Heart left ventricle (tissue), 16 donors: ENCODE data around the gene NDUFV3. TPM values are rescaled to one million over a fixed set of nuclear protein-coding genes. Genes with fewer than 3 reads are reported as not detected.
"Not testable (repeated sequence)": the region's sequence is repeated elsewhere in the genome, so short reads cannot be mapped to it uniquely, and the experiment has no call there.

ENCODE experiments used
- ATAC-seq, 4 donors: fragments of 200-7000 bp; cut with Tn5 transposase; one replicate each; pipeline ENCODE4 v1.9.1; 2020 to 2022; ENCODE audit warnings: moderate library complexity in 4 of 4, mild to moderate bottlenecking in 3 of 4, moderate number of reproducible peaks in 1 of 4
- DNase-seq, 5 donors: peaks; one replicate each; pipeline ENCODE4 v3.0.0-alpha.2; 2020
- H3K27ac ChIP-seq, 12 donors: fragments of 200-600 bp; sonication (generic) in 4 of 12; one replicate each; pipeline versions ENCODE4 v1.5.0 to v1.8.0; 2016 to 2022; ENCODE audit warnings: mild to moderate bottlenecking in 2 of 12
- H3K27me3 ChIP-seq, 9 donors: fragments of 200-600 bp; sonication (generic) in 2 of 9; one replicate each; pipeline versions ENCODE4 v1.5.1 to v1.8.0; 2016 to 2022; ENCODE audit warnings: mild to moderate bottlenecking in 3 of 9
- H3K36me3 ChIP-seq, 9 donors: fragments of 200-600 bp; sonication (generic) in 2 of 9; one replicate each; pipeline versions ENCODE4 v1.5.0 to v1.8.0; 2018 to 2022; ENCODE audit warnings: mild to moderate bottlenecking in 2 of 9
- H3K4me1 ChIP-seq, 12 donors: fragments of 200-600 bp; sonication (generic) in 4 of 12; one replicate each; pipeline versions ENCODE4 v1.5.0 to v1.8.0; 2016 to 2022; ENCODE audit warnings: mild to moderate bottlenecking in 3 of 12
- H3K4me3 ChIP-seq, 12 donors: fragments of 200-600 bp; sonication (generic) in 4 of 12; one replicate each; pipeline versions ENCODE4 v1.5.0 to v1.8.0; 2017 to 2022; ENCODE audit warnings: mild to moderate bottlenecking in 9 of 12, moderate library complexity in 4 of 12
- H3K9me3 ChIP-seq, 12 donors: fragments of 200-600 bp; sonication (generic) in 4 of 12; one replicate each; pipeline versions ENCODE4 v1.5.0 to v1.8.0; 2016 to 2022; ENCODE audit warnings: mild to moderate bottlenecking in 1 of 12
- POLR2A ChIP-seq, 2 donors: fragments of 450-650 bp; IDR thresholded peaks; one replicate each; pipeline ENCODE4 v1.6.1; 2017; ENCODE audit warnings: antibody characterized with exemption in 2 of 2, mild to moderate bottlenecking in 2 of 2, moderate library complexity in 2 of 2
- WGBS, 4 donors: extraction: QIAGEN DNeasy Blood & Tissue Kit in 2 of 4; methylation state at CpG; one replicate each; pipeline versions ENCODE4 v1.1.5 to v1.1.7; 2013 to 2018; 5-methylcytosine and 5-hydroxymethylcytosine counted together
- intact Hi-C, 10 donors: fragments of 100-400 bp; cut with DNase I; formaldehyde crosslinking; loops; one replicate each; pipeline versions ENCODE4 v1.11.1 to v1.14.2; 2022
- polyA plus RNA-seq, 2 donors: library from polyadenylated mRNA; stranded (reverse); fragments of 200-250 nt; gene quantifications; one replicate each; pipeline ENCODE4 v1.2.3, GENCODE V29; 2013
- total RNA-seq, 9 donors: library from RNA; depleted of rRNA in 2 of 9; stranded (reverse); fragments of >200 nt in 2 of 9; fragmentation: NEBNext Ultra II Directional in 3 of 9; extraction: Animal tissue kit (Norgen Biotek cat#: 25700) in 3 of 9; gene quantifications; one replicate each; pipeline versions ENCODE4 v1.1.0 to v1.2.4, GENCODE V29; 2016 to 2023
- TF ChIP-seq, protein P1 (sequence below), 12 donors: fragments of 200-600 bp; sonication (generic) in 4 of 12; IDR thresholded peaks; one replicate each; pipeline versions ENCODE4 v1.5.0 to v1.8.0; 2018 to 2022; ENCODE audit warnings: antibody characterized with exemption in 12 of 12, mild to moderate bottlenecking in 5 of 12
- donor health status: ischemic (EF 13 %, LVEDD 7.1; RV severe dilation, severe dysfunction).
- donor health status: healthy with polysubstance abuse.
- donor health status: DM: no; HTN: yes; CAD: no.
- donor health status: DM: no; HTN: no; CAD: no.
- donor health status: ischemic (EF 25% LVEDD 6.9; RV normal size, moderate dysfunction).
- donor health status: ischemic (EF 25% LVEDD 5.7; RV mildly dilated, moderate dysfunction).
- donor health status: healthy.
- donor health status: DM: yes; HTN: yes; CAD: no.
- donor health status: ischemic (EF 35%, LVEDD 5.7; RV mildly dilated, moderate dysfunction).
- donor health status: nonischemic (EF 11% LVEDD 7.7; RV severe dilation, severe dysfunction).
- donor health status: DM: yes; HTN: yes; CAD: no.
- donor health status: PGD.
- donor health status: ischemic (EF 29% LVEDD 5.4; RV normal size, mild dysfunction).
- donor health status: nonischemic (EF 23%, LVEDD 6.1; RV moderate dilation, normal function).

Gene NDUFV3
- total and polyA plus RNA-seq, 11 donors = 22.7 to 62.8 (median 50.4) TPM

DNA sequence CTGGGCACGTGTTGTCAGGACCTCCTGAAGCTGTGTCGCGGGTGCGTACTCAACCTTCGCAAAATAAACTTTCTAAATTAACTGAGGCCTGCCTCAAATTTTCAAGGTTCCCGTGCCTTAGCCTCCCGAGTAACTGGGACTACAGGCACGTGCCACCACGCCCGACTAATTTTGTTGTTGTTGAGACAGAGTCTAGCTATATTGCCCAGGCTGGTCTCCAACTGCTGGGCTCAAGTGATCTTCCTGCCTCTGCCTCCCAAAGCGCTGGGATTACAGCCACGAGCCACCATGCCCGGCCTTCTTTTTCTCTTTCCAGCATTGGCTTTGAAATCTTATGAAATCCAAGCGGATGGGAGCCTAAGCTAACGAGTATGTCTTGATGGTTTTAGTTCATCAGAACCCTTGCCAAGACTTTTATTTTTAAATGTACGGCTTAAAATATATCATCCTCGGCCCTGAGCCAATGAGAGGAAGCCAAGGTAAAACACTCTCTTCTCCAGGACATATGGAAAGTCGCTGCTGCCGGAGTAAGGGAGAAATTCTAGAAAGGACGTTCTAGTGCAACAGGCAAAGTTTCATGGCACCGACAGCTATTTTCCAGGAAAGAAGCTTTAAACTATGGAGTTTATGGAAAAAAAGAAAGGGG, 45.0 kb downstream of the NDUFV3 start:
- DNase-seq (no peak), ATAC-seq (no peak)
- Histone ChIP-seq H3K4me3 (no peak overlapping the region), H3K27ac (no peak overlapping the region), H3K9me3 (no peaks in the 10 kb centered on the region), H3K4me1 (peaks cover 0 to 14% (median 2%) of the 10 kb centered on the region in 12 donors), H3K36me3 (no peaks in the 10 kb centered on the region), H3K27me3 (no peaks in the 10 kb centered on the region)
- 78 to 87% (median 85%) methylated on average over 21 of the region's 21 CpGs for WGBS, 4 donors
- TF ChIP-seq POLR2A (IDR thresholded peaks at IDR 0.05) = no peak
- TF ChIP-seq, protein P1, sequence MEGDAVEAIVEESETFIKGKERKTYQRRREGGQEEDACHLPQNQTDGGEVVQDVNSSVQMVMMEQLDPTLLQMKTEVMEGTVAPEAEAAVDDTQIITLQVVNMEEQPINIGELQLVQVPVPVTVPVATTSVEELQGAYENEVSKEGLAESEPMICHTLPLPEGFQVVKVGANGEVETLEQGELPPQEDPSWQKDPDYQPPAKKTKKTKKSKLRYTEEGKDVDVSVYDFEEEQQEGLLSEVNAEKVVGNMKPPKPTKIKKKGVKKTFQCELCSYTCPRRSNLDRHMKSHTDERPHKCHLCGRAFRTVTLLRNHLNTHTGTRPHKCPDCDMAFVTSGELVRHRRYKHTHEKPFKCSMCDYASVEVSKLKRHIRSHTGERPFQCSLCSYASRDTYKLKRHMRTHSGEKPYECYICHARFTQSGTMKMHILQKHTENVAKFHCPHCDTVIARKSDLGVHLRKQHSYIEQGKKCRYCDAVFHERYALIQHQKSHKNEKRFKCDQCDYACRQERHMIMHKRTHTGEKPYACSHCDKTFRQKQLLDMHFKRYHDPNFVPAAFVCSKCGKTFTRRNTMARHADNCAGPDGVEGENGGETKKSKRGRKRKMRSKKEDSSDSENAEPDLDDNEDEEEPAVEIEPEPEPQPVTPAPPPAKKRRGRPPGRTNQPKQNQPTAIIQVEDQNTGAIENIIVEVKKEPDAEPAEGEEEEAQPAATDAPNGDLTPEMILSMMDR (IDR thresholded peaks at IDR 0.05) = no peak
- intact Hi-C loops = no loop called here

GRCh38 chr21:42938606-42938995, 45.5 kb downstream of the NDUFV3 start:
- H3K27me3 ChIP-seq, intact Hi-C loops, H3K36me3 ChIP-seq, H3K9me3 ChIP-seq, H3K4me3 ChIP-seq, H3K27ac ChIP-seq, ATAC-seq, DNase-seq: not testable (repeated sequence)
- peaks cover 0 to 14% (median 2%) of the 10 kb centered on the region in 12 donors for H3K4me1 ChIP-seq
- 90 to 93% (median 93%) methylated on average over 6 of the region's 6 CpGs for WGBS, 4 donors

DNA sequence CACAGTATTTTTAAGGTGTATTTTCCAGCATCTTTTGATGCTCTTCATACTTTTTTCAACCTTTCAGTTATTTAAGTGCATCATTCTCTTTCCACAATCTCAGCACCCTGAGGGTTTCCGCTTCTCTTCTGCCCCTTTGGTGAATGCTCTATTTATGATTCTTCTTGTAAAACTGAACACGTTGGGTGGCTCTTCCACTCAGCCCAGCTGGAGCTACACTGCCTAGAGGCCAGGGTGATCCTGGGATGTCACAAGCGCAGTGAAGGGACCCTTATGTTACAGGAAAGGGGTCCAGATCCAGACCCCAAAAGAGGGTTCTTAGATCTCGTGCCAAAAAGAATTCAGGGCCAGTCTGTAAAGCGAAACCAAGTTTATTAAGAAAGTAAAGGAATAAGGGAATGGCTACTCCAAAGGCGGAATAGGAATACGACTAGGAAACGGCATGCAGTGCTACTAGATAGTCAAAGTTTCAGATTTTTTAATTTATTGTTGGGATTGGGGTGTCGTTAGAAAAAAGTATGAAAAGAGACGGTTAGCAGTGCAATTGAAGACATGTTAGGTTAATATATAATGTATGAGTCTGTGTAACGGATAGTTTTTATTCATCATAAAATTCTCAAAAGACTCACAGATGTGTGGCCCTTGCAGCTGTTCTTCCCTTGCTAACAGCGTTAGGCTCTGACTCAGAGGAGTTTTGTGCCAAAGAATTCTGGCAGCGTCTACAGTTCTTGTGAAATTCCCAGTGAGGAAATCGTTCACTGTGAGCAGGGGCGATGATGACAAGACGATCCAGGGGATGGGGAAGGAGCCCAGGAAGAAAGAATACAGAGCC, 46.7 kb downstream of the NDUFV3 start:
- intact Hi-C loops = no loop called here

GRCh38 chr21:42941696-42942085, 48.6 kb downstream of the NDUFV3 start:
- Histone ChIP-seq H3K36me3 (no peaks in the 10 kb centered on the region), H3K27me3 (no peaks in the 10 kb centered on the region), H3K9me3 (no peaks in the 10 kb centered on the region), H3K4me3 (no peak overlapping the region), H3K4me1 (peaks cover 0 to 14% (median 2%) of the 10 kb centered on the region in 12 donors), H3K27ac (no peak overlapping the region)
- TF ChIP-seq, protein P1 (IDR thresholded peaks at IDR 0.05) = no peak
- TF ChIP-seq POLR2A (IDR thresholded peaks at IDR 0.05) = no peak
- 94 to 98% (median 96%) methylated on average over 6 of the region's 6 CpGs for WGBS, 4 donors
- ATAC-seq = no peak
- intact Hi-C loops = loop anchor here in 1 of 10 donors (2.0 kb wide), 1 partner anchor 27 kb away; no protein-coding TSS in a partner anchor
- no peak for DNase-seq

More for the DNA sequence above, 46.7 kb downstream of the NDUFV3 start:
- H3K4me3 ChIP-seq = peak overlapping the region in 5 of 12 donors; percentile 15 to 30 (median 17)
- 42 to 54% (median 46%) methylated on average over 16 of the region's 16 CpGs for WGBS, 4 donors
- no peaks in the 10 kb centered on the region for H3K27me3 ChIP-seq
- no peaks in the 10 kb centered on the region for H3K36me3 ChIP-seq
- TF ChIP-seq, protein P1 (IDR thresholded peaks at IDR 0.05) = no peak
- no peak for TF ChIP-seq POLR2A (IDR thresholded peaks at IDR 0.05)
- DNase-seq (peak in 4 of 5 donors; percentile 78 to 81 (median 80)), ATAC-seq (peak; percentile 94 to 98 (median 97))
- peak overlapping the region in 11 of 12 donors; percentile 31 to 81 (median 52) for H3K27ac ChIP-seq
- H3K4me1 ChIP-seq = peaks cover 0 to 14% (median 2%) of the 10 kb centered on the region in 12 donors
- H3K9me3 ChIP-seq = no peaks in the 10 kb centered on the region
